ENCODE results near the gene HMX2. TPM values are rescaled to one million over a fixed set of nuclear protein-coding genes. Genes with fewer than 3 reads are reported as not detected.
"Not testable (repeated sequence)": the region's sequence is repeated elsewhere in the genome, so short reads cannot be mapped to it uniquely, and the experiment has no call there.

The HMX2 gene
- total RNA-seq, 1 donor from 2014 or later = not detected

DNA sequence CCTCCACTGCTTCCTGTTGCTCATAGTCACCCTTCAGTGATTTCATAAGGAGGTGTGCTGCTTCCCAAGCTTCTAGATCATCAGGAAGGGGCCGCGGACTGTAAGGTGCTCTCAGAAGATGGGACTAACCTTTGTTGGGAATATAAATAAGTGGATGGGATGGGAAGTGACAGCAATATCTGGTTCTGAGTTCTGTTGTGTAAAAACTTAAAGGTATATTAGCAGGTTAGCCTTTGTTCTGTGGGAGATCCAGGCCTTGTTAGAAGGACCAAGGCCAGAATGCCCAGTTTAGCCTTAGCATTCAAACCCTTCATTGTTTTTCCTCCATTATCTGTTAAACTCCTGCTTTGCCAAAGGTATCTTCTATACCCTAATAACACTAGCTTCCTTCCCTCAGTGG, 18.7 kb downstream of the HMX2 start:
- no peaks in the 10 kb centered on the region for H3K27me3 ChIP-seq
- peaks cover 48 to 62% of the 10 kb centered on the region in 2 donors for H3K36me3 ChIP-seq
- TF ChIP-seq, protein P1, sequence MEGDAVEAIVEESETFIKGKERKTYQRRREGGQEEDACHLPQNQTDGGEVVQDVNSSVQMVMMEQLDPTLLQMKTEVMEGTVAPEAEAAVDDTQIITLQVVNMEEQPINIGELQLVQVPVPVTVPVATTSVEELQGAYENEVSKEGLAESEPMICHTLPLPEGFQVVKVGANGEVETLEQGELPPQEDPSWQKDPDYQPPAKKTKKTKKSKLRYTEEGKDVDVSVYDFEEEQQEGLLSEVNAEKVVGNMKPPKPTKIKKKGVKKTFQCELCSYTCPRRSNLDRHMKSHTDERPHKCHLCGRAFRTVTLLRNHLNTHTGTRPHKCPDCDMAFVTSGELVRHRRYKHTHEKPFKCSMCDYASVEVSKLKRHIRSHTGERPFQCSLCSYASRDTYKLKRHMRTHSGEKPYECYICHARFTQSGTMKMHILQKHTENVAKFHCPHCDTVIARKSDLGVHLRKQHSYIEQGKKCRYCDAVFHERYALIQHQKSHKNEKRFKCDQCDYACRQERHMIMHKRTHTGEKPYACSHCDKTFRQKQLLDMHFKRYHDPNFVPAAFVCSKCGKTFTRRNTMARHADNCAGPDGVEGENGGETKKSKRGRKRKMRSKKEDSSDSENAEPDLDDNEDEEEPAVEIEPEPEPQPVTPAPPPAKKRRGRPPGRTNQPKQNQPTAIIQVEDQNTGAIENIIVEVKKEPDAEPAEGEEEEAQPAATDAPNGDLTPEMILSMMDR (IDR thresholded peaks at IDR 0.05) = no peak
- H3K27ac ChIP-seq = no peak overlapping the region
- DNase-seq (ENCODE audit: low spot score in 2 of 2) = no peak
- H3K4me1 ChIP-seq = no peaks in the 10 kb centered on the region
- no peaks in the 10 kb centered on the region for H3K9me3 ChIP-seq
- intact Hi-C loops (cut with DNase I) = no loop called here
- no peak overlapping the region for H3K4me3 ChIP-seq

DNA sequence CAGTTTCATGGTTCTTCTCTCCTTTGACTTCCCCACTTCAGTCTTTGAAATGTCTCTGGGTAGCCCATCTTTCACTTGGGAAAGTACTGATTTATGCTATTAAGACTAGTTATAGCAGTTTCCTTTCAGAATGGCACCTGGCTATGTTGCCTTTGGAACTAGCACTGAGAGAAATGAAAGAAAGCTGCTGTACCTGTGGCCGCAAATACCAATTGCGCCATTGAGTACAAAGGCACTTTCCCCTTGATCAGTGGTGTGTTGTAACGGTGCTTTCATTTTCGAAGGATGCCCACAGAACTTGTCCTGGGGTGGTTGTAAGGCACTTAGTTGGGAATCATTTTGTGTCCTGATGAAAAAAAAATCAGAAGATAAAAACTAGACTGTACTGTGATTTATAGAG, 23.0 kb downstream of the HMX2 start:
- no peaks in the 10 kb centered on the region for H3K4me1 ChIP-seq

DNA sequence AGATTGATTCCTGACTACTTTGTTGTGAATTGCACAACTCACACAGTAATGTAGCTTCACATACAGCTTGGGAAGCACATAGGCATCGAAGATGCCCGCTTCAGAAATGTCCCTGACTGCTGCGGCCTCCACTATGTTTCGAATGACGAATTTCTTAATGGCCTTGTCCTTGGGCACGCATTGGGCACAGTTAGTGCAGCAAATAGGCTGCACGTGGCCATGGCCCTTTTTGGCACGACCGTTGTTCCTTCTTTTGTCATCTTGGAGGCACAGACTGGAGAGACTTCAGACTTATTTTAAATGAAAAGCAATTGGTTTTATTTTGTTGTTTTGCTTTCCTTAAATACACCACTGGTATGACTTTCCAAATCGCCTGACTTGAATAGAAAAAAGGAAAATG, 23.7 kb downstream of the HMX2 start:
- intact Hi-C loops (cut with DNase I); H3K4me3 ChIP-seq; DNase-seq (ENCODE audit: low spot score in 2 of 2); H3K9me3 ChIP-seq; H3K27me3 ChIP-seq; H3K27ac ChIP-seq; H3K4me1 ChIP-seq: not testable (repeated sequence)
- peaks cover 14 to 29% of the 10 kb centered on the region in 2 donors for H3K36me3 ChIP-seq

More for the DNA sequence above, 23.0 kb downstream of the HMX2 start:
- DNase-seq (ENCODE audit: low spot score in 2 of 2) = no peak
- TF ChIP-seq, protein P1 (IDR thresholded peaks at IDR 0.05) = no peak
- H3K4me3 ChIP-seq = no peak overlapping the region
- no peaks in the 10 kb centered on the region for H3K27me3 ChIP-seq
- no peak overlapping the region for H3K27ac ChIP-seq
- H3K9me3 ChIP-seq = no peaks in the 10 kb centered on the region
- intact Hi-C loops (cut with DNase I) = no loop called here
- H3K36me3 ChIP-seq = peaks cover 15 to 36% of the 10 kb centered on the region in 2 donors

DNA sequence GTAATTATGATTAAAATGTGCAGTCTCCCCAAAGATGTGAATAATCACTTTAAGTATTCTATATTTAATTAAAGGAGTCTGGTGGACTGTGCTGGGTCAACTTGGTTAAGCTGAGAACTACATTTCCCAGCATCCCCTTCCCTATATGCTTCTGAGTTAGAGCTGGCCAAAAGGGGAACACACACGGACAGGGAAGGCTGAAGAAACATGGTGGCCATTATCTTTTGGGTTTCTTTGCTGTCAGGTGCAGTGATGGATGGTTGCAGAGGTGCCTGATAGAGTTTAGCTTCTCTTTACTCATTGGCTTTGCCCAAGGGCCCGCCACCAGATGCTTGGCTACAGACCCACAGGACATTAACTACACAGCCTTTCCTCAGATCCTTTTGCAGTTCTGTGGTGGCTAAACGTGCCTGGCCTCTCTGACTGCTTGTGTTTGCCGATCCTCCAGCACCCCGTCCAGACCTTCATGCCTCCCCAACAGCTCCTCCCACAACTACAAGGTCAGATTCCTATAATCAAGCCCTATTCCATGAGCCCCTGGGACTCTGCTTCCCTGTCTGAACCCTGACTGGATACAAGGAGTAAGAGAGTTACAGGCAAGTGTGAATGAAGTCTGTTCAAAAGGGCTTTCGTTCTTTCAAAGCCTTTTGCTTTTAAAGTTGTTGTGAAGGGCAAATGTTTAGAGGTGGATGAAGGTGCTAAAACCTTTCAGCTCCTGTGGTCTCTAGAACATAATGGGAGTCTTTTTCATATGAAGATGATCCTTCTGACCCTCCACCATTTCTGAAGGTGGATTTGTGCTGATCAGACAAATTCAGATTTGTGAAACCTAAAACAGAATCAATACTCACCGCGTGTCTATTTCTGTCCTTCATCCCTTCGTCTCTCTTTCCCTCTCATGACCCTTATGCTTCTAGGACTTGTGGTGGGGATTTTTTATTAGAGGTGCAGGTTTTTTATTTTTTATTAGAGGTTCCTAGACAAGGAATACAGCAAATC, 27.8 kb downstream of the HMX2 start:
- H3K4me1 ChIP-seq = no peaks in the 10 kb centered on the region
- H3K36me3 ChIP-seq = peaks cover 0 to 21% of the 10 kb centered on the region in 2 donors
- no peak overlapping the region for H3K4me3 ChIP-seq
- TF ChIP-seq, protein P1 (IDR thresholded peaks at IDR 0.05) = no peak
- no peak for DNase-seq (ENCODE audit: low spot score in 2 of 2)
- H3K27me3 ChIP-seq = no peaks in the 10 kb centered on the region
- intact Hi-C loops (cut with DNase I) = no loop called here
- no peaks in the 10 kb centered on the region for H3K9me3 ChIP-seq
- H3K27ac ChIP-seq = no peak overlapping the region

DNA sequence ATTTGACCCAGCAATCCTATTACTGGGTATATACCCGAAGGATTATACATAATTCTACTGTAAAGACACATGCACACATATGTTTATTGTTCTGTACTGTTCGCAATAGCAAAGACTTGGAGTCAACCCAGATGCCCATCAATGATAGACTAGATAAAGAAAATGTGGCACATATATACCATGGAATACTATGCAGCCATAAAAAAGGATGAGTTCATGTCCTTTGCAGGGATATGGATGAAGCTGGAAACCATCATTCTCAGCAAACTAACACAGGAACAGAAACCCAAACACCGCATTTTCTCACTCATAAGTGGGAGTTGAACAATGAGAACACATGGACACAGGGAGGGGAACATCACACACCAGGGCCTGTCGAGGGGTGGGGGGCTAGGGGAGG, 30.5 kb downstream of the HMX2 start:
- Histone ChIP-seq H3K9me3 (peaks cover 0 to 11% of the 10 kb centered on the region in 2 donors), H3K36me3 (peaks cover 0 to 14% of the 10 kb centered on the region in 2 donors)
- H3K4me1 ChIP-seq; H3K4me3 ChIP-seq; H3K27ac ChIP-seq; H3K27me3 ChIP-seq; intact Hi-C loops (cut with DNase I); DNase-seq (ENCODE audit: low spot score in 2 of 2): not testable (repeated sequence)

DNA sequence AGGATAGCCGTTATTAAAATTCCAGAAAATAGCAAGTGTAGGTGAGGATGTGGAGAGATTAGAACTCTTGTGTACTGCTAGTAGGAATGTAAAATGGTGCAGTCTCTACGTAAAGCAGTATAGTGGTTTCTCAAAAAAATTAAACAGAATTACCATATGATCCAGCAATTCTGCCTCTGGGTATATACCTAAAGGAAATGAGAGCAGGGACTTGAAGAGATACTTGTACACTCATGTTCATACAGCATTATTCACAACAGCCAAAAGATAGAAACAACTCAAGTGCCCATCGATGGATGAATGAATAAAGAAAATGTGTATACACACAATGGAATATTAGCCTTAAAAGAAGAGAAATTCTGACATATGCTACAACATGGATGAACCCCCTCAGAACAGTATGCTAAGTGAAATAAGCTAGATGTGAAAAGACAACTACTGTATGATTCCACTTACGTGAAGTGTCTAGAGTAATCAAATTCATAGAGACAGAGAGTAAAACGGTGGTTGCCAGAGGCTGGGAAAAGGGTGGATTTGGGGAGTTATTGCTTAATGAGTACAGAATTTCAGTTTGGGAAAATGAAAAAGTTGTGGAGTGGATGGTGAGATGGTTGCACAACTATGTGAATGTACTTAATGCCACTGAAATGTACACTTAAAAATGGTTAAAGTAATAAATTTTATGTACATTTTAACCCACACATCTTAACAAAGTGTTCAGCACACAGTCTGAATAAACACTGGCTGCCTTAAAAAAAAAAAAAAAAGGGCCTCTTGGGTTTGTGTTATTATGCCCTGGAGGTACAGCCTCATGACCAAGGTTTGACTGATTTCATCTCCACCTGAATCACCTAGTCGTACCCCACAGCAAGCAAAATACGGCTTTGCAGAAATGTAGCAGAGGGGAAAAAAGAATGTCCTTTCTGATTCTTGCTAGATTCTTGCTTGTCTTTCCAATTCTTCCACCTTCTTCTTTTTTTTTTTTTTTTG, 32.5 kb downstream of the HMX2 start:
- peaks cover 0 to 15% of the 10 kb centered on the region in 2 donors for H3K36me3 ChIP-seq
- no peaks in the 10 kb centered on the region for H3K27me3 ChIP-seq
- H3K27ac ChIP-seq = no peak overlapping the region
- H3K4me3 ChIP-seq = no peak overlapping the region
- intact Hi-C loops (cut with DNase I) = no loop called here
- DNase-seq (ENCODE audit: low spot score in 2 of 2) = no peak
- TF ChIP-seq, protein P1 (IDR thresholded peaks at IDR 0.05) = no peak
- H3K4me1 ChIP-seq = no peaks in the 10 kb centered on the region
- H3K9me3 ChIP-seq = peaks cover 0 to 30% of the 10 kb centered on the region in 2 donors
